ENCODE results near the gene RAB12. TPM values are rescaled to one million over a fixed set of nuclear protein-coding genes. Genes with fewer than 3 reads are reported as not detected.

RAB12 gene
- total and polyA plus RNA-seq, 2 of the 13 experiments (the other 11 are each of a cell fraction or from before 2014, with no cell fraction given) = 9.5 to 25.3 TPM

- no peak for TF ChIP-seq LCORL (IDR thresholded peaks at IDR 0.05)
- TF ChIP-seq LCORL (CRISPR knock-in tag; IDR thresholded peaks at IDR 0.05) = no peak
- TF ChIP-seq ATF2 (CRISPR knock-in tag; IDR thresholded peaks at IDR 0.05) = no peak
- no peak for TF ChIP-seq ZBTB37 (CRISPR knock-in tag; IDR thresholded peaks at IDR 0.05)
These were observed 53.5 kb downstream of the RAB12 start (continued) for GRCh38 chr18:8662560-8663255.

GRCh38 chr18:8667846-8668245 lies 58.6 kb downstream of the RAB12 start:
- ChIA-PET CTCF (ENCODE audit: low intra/inter-chr PET ratio, low total read pairs) (no interaction called here), POLR2A (no interaction called here)
- in situ Hi-C loops (cut with HindIII; ENCODE audit: extremely low pct_ligation_motif_present, low pct_unique_long_range_greater_than_20kb) = no loop called here
- Histone ChIP-seq H3K9ac (ENCODE audit: insufficient read depth, low read depth, low read length) (no peak overlapping the region), H2AFZ (ENCODE audit: low read length) (no peak overlapping the region), H4K20me1 (ENCODE audit: insufficient read depth, low read length) (no peaks in the 10 kb centered on the region), H3K27ac (ENCODE audit: extremely low read length, insufficient read depth, low read length) (no peak overlapping the region), H3K27me3 (ENCODE audit: control insufficient read depth in 1 of 2, insufficient read depth in 2 of 2, low read length in 2 of 2) (peaks cover 0 to 17% of the 10 kb centered on the region in 2 experiments; a peak in 3 of 5 replicates), H3K4me3 (replicated peaks in 1 of 3; ENCODE audit: insufficient read depth in 1 of 3, low read depth in 2 of 3, low read length in 3 of 3) (no peak overlapping the region), H3K4me2 (ENCODE audit: low read depth, low read length) (no peak overlapping the region), H3K9me3 (ENCODE audit: low read length) (no peaks in the 10 kb centered on the region), H3K4me1 (ENCODE audit: insufficient read depth, low read length) (no peaks in the 10 kb centered on the region), H3K79me2 (ENCODE audit: insufficient read depth, low read length) (no peaks in the 10 kb centered on the region), H3K36me3 (replicated peaks in 1 of 2; ENCODE audit: control insufficient read depth in 1 of 2, insufficient read depth in 2 of 2, low read length in 2 of 2) (no peaks in the 10 kb centered on the region)
- DNase-seq (ENCODE audit: low spot score) (no peak), FAIRE-seq (no peak), ATAC-seq (no peak)
- intact Hi-C loops (cut with micrococcal nuclease; ENCODE audit: unreplicated experiment) = no loop called here
- WGBS (ENCODE audit: low lambda C conversion rate) = 9% methylated on average over 3 of the region's 3 CpGs
- BruUV-seq (replicated peaks) = no TSS peak
- TF ChIP-seq JUND (CRISPR knock-in tag; IDR thresholded peaks at IDR 0.05) (no peak), ZNF558 (CRISPR knock-in tag; IDR thresholded peaks at IDR 0.05; ENCODE audit: borderline replicate concordance) (no peak), ZFP62 (CRISPR knock-in tag; IDR thresholded peaks at IDR 0.05) (no peak), ZNF513 (CRISPR knock-in tag; conservative IDR thresholded peaks at IDR 0.05) (no peak), ZNF562 (CRISPR knock-in tag; IDR thresholded peaks at IDR 0.05; ENCODE audit: borderline replicate concordance) (no peak), IKZF5 (CRISPR knock-in tag; IDR thresholded peaks at IDR 0.05) (no peak), STAT5B (CRISPR knock-in tag; IDR thresholded peaks at IDR 0.05) (no peak), MED8 (CRISPR knock-in tag; IDR thresholded peaks at IDR 0.05; ENCODE audit: insufficient replicate concordance) (no peak), DBP (CRISPR knock-in tag; IDR thresholded peaks at IDR 0.05; ENCODE audit: not compliant biosample characterization) (no peak)

All from HepG2 (cell line).